Cardiac muscle cell (in vitro differentiated cells and primary cell): Measurements from ENCODE around the gene SMYD1. TPM values are rescaled to one million over a fixed set of nuclear protein-coding genes. Genes with fewer than 3 reads are reported as not detected.

Source experiments
- DNase-seq, 2 donors: peaks; one replicate each; pipeline versions ENCODE4 v3.0.0 to v3.0.0-alpha.2; 2010 to 2017; ENCODE audit warnings: low read depth in 1 of 2, low spot score in 1 of 2
- H3K27ac ChIP-seq: fragments of 200-600 bp; sonication (generic); 2 replicates; pipeline ENCODE4 v1.5.1; 2016
- H3K27me3 ChIP-seq: fragments of 200-600 bp; sonication (generic); 2 replicates; pipeline ENCODE4 v1.6.0; 2016; ENCODE audit warnings: control low read depth
- H3K36me3 ChIP-seq: fragments of 200-600 bp; sonication (generic); 2 replicates; pipeline ENCODE4 v1.5.1; 2016; ENCODE audit warnings: control low read depth
- H3K4me1 ChIP-seq: fragments of 200-600 bp; sonication (generic); 2 replicates; pipeline ENCODE4 v1.8.1; 2017; ENCODE audit warnings: low read depth, mild to moderate bottlenecking, mixed run types
- H3K4me3 ChIP-seq: fragments of 200-600 bp; sonication (generic); 2 replicates; pipeline ENCODE4 v1.5.1; 2016; ENCODE audit warnings: mild to moderate bottlenecking
- H3K9me3 ChIP-seq: fragments of 200-600 bp; sonication (generic); 2 replicates; pipeline ENCODE4 v1.5.1; 2017; ENCODE audit warnings: low read depth, mild to moderate bottlenecking, control low read depth
- CTCF ChIP-seq: IDR thresholded peaks from 2 replicates; pipeline ENCODE4 v1.5.1; 2012; ENCODE audit warnings: low read depth, mild to moderate bottlenecking, low read length
- polyA plus RNA-seq: library from polyadenylated mRNA; unstranded; fragments of >200 nt; fragmentation: Nextera tagmentation; extraction: Ambion mirVana; gene quantifications from 2 replicates; pipeline ENCODE4 v1.2.1, GENCODE V29; 2016
- total RNA-seq: library from RNA; depleted of rRNA; stranded (reverse); fragments of >200 nt; gene quantifications from 2 replicates; pipeline ENCODE4 v1.2.3, GENCODE V29; 2016

SMYD1 gene
- total and polyA plus RNA-seq, 2 experiments from 2014 or later = 211 to 375 TPM

- TF ChIP-seq CTCF = no peak
- H3K4me1 ChIP-seq = peaks cover 14% of the 10 kb centered on the region
- H3K27me3 ChIP-seq = no peaks in the 10 kb centered on the region
- no peak overlapping the region for H3K4me3 ChIP-seq
- peak overlapping the region; percentile 80 for H3K27ac ChIP-seq
- H3K36me3 ChIP-seq = peaks cover 55% of the 10 kb centered on the region
- H3K9me3 ChIP-seq = no peaks in the 10 kb centered on the region
- no peak for DNase-seq
These were observed 45.4 kb downstream of the SMYD1 start for GRCh38 chr2:88113069-88113468.

- no peak for TF ChIP-seq CTCF
- H3K4me3 ChIP-seq = no peak overlapping the region
These were observed 47.3 kb downstream of the SMYD1 start for GRCh38 chr2:88114889-88115288.

GRCh38 chr2:88115825-88116518, 48.3 kb downstream of the SMYD1 start:
- Histone ChIP-seq H3K9me3 (no peaks in the 10 kb centered on the region), H3K27me3 (no peaks in the 10 kb centered on the region), H3K4me1 (peaks cover 14% of the 10 kb centered on the region), H3K27ac (peak overlapping the region; percentile 80), H3K4me3 (no peak overlapping the region), H3K36me3 (peaks cover 27% of the 10 kb centered on the region)
- no peak for TF ChIP-seq CTCF
- DNase-seq = no peak

More at GRCh38 chr2:88114889-88115288, 47.3 kb downstream of the SMYD1 start:
- Histone ChIP-seq H3K36me3 (peaks cover 37% of the 10 kb centered on the region), H3K27me3 (no peaks in the 10 kb centered on the region), H3K4me1 (peaks cover 14% of the 10 kb centered on the region), H3K27ac (peak overlapping the region; percentile 80), H3K9me3 (no peaks in the 10 kb centered on the region)
- DNase-seq = no peak

GRCh38 chr2:88116669-88117432, 49.2 kb downstream of the SMYD1 start:
- no peak for TF ChIP-seq CTCF
- no peaks in the 10 kb centered on the region for H3K27me3 ChIP-seq
- DNase-seq = no peak

GRCh38 chr2:88117973-88118372, 50.3 kb downstream of the SMYD1 start:
- Histone ChIP-seq H3K9me3 (no peaks in the 10 kb centered on the region), H3K27me3 (no peaks in the 10 kb centered on the region), H3K4me1 (peaks cover 14% of the 10 kb centered on the region), H3K27ac (no peak overlapping the region), H3K36me3 (peaks cover 9% of the 10 kb centered on the region), H3K4me3 (no peak overlapping the region)
- TF ChIP-seq CTCF = no peak
- no peak for DNase-seq

More at GRCh38 chr2:88116669-88117432, 49.2 kb downstream of the SMYD1 start:
- no peaks in the 10 kb centered on the region for H3K9me3 ChIP-seq
- peaks cover 18% of the 10 kb centered on the region for H3K36me3 ChIP-seq
- H3K4me1 ChIP-seq = peaks cover 14% of the 10 kb centered on the region
- no peak overlapping the region for H3K4me3 ChIP-seq
- H3K27ac ChIP-seq = no peak overlapping the region
